HG03565 (cell line): Measurements from ENCODE around the gene RRP1.
A peak's percentile ranks its signal among the peaks of the same experiment; 100 is the strongest.

Experiments used
- ATAC-seq: cut with Tn5 transposase; IDR thresholded peaks from one replicate; pipeline ENCODE4 v1.9.1; 2021; ENCODE audit warnings: mild to moderate bottlenecking, moderate library complexity; ENCODE audit not compliant: unreplicated experiment

RRP1 gene

GRCh38 chr21:43800566-43800965 lies 11.2 kb downstream of the RRP1 start:
- ATAC-seq: no peak

GRCh38 chr21:43801006-43801783 lies 11.8 kb downstream of the RRP1 start:
- ATAC-seq: no peak

- ATAC-seq: no peak
These were observed 13.4 kb downstream of the RRP1 start for GRCh38 chr21:43802713-43803313.

GRCh38 chr21:43803558-43804300 lies 14.4 kb downstream of the RRP1 start:
- ATAC-seq: no peak

- ATAC-seq: peak; percentile 81
These were observed 16.0 kb downstream of the RRP1 start for GRCh38 chr21:43805275-43805800.

- no peak for ATAC-seq
These were observed 16.8 kb downstream of the RRP1 start for GRCh38 chr21:43806017-43806710.

- no peak for ATAC-seq
These were observed 19.0 kb downstream of the RRP1 start for GRCh38 chr21:43808367-43808766.

- no peak for ATAC-seq
These were observed 19.5 kb downstream of the RRP1 start for GRCh38 chr21:43808832-43809251.

- ATAC-seq: no peak
These were observed 20.0 kb downstream of the RRP1 start for GRCh38 chr21:43809346-43809799.

GRCh38 chr21:43809853-43810504 lies 20.6 kb downstream of the RRP1 start:
- ATAC-seq: no peak

- ATAC-seq: peak; percentile 38
These were observed 21.3 kb downstream of the RRP1 start for GRCh38 chr21:43810505-43811261.

- ATAC-seq: no peak
These were observed 22.1 kb downstream of the RRP1 start for GRCh38 chr21:43811262-43812105.

GRCh38 chr21:43812139-43812821 lies 22.9 kb downstream of the RRP1 start:
- no peak for ATAC-seq

- no peak for ATAC-seq
These were observed 23.7 kb downstream of the RRP1 start for GRCh38 chr21:43812957-43813655.

GRCh38 chr21:43813656-43813980 lies 24.2 kb downstream of the RRP1 start:
- no peak for ATAC-seq

GRCh38 chr21:43814215-43815106 lies 25.1 kb downstream of the RRP1 start:
- no peak for ATAC-seq
